Measurements from ENCODE around the gene GUCD1. TPM values are rescaled to one million over a fixed set of nuclear protein-coding genes. Genes with fewer than 3 reads are reported as not detected.

GUCD1 gene
- total and polyA plus RNA-seq, 2 of the 13 experiments (the other 11 are each of a cell fraction or from before 2014, with no cell fraction given) = 128 to 245 TPM

DNA sequence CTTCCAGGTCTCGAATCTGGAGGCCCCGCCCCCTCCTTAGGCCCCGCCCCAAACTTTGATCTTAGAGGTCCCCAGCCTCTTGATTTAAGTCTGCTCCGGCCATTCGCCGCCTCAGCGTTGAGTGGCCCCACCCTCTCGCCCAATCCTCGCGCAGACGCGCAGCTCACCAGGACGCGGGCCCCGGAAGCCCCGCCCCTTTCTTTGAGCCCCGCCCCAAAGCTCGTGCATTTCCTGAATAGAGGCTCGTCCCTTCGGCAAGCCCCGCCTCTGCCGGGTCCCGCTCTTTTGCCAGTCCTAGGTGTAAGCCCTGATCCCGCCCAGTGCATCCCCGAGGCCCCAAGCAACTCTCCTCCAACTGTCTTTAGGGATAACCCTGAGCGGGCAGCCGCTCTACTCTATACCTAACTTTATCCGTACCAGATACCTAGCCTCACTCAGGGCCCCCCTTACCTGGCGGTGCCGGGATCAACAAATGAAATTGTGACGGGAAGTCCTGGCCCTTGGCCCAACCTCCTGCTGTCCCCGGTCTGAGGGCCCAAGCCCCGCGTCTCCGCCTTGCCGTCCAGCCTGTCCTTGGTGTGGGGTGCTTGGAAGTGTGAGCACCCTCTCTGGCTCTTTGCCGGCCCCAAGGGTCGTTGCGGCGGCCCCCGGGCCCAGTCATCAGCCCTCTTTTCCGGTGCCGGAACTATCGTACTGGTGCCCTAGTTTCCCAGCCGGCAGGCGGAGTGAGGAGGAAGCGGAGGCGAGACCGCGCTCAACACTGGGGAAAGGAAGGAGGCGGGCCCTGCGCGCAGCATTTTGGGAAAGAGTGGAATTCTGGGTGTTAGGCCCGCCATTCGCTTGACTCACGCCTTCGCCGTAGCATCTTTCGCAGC is 464 bp upstream of the GUCD1 start, which contains the start of gene SNRPD3 (continued):
- TF ChIP-seq HNF4G (IDR thresholded peaks at IDR 0.05; ENCODE audit: borderline replicate concordance, low read depth, low read length) = no peak; the same call in 1 of the 2 replicates
- 0 out of 2 replicates have a peak, but pooled peaks have one; percentile 37 for TF ChIP-seq HNF4G (CRISPR knock-in tag; IDR thresholded peaks at IDR 0.05; ENCODE audit: borderline replicate concordance, low read depth)
- TF ChIP-seq NKX3-1 (CRISPR knock-in tag; IDR thresholded peaks at IDR 0.05) = 0 out of 2 replicates have a peak, but pooled peaks have one; percentile 45
- peak; percentile 93 for TF ChIP-seq ZSCAN9 (CRISPR knock-in tag; IDR thresholded peaks at IDR 0.05; ENCODE audit: borderline replicate concordance)
- TF ChIP-seq HMGA1 (CRISPR knock-in tag; conservative IDR thresholded peaks at IDR 0.05) = no peak
- TF ChIP-seq HNRNPUL1 (IDR thresholded peaks at IDR 0.05; ENCODE audit: low read depth, low read length) = no peak
- no peak for TF ChIP-seq PAWR (CRISPR knock-in tag; IDR thresholded peaks at IDR 0.05; ENCODE audit: borderline replicate concordance)
- peak; percentile 72; the same call in 1 of the 2 replicates for TF ChIP-seq ZNF331 (CRISPR knock-in tag; IDR thresholded peaks at IDR 0.05)
- TF ChIP-seq CREM (IDR thresholded peaks at IDR 0.05) = peak; percentile 83
- no peak for TF ChIP-seq CREM (CRISPR knock-in tag; IDR thresholded peaks at IDR 0.05)
- TF ChIP-seq, protein P1, sequence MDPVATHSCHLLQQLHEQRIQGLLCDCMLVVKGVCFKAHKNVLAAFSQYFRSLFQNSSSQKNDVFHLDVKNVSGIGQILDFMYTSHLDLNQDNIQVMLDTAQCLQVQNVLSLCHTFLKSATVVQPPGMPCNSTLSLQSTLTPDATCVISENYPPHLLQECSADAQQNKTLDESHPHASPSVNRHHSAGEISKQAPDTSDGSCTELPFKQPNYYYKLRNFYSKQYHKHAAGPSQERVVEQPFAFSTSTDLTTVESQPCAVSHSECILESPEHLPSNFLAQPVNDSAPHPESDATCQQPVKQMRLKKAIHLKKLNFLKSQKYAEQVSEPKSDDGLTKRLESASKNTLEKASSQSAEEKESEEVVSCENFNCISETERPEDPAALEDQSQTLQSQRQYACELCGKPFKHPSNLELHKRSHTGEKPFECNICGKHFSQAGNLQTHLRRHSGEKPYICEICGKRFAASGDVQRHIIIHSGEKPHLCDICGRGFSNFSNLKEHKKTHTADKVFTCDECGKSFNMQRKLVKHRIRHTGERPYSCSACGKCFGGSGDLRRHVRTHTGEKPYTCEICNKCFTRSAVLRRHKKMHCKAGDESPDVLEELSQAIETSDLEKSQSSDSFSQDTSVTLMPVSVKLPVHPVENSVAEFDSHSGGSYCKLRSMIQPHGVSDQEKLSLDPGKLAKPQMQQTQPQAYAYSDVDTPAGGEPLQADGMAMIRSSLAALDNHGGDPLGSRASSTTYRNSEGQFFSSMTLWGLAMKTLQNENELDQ (CRISPR knock-in tag; IDR thresholded peaks at IDR 0.05; ENCODE audit: borderline replicate concordance) = peak; percentile 89
- peak; percentile 96 for TF ChIP-seq HDAC1 (CRISPR knock-in tag; IDR thresholded peaks at IDR 0.05)
- TF ChIP-seq ZNF724P (CRISPR knock-in tag; IDR thresholded peaks at IDR 0.05; ENCODE audit: borderline replicate concordance) = peak; percentile 46; the same call in 1 of the 2 replicates
- TF ChIP-seq SP5 (CRISPR knock-in tag; IDR thresholded peaks at IDR 0.05; ENCODE audit: borderline replicate concordance, low read depth) = peak; percentile 75
- no peak for TF ChIP-seq MLLT10 (CRISPR knock-in tag; IDR thresholded peaks at IDR 0.05)
- TF ChIP-seq CERS6 (CRISPR knock-in tag; IDR thresholded peaks at IDR 0.05) = no peak
- TF ChIP-seq LCORL (IDR thresholded peaks at IDR 0.05) = peak; percentile 56; the same call in 1 of the 2 replicates
- TF ChIP-seq LCORL (CRISPR knock-in tag; IDR thresholded peaks at IDR 0.05) = no peak; the same call in 1 of the 2 replicates
- TF ChIP-seq GATA4 (IDR thresholded peaks at IDR 0.05; ENCODE audit: borderline replicate concordance, low read depth) = peak; percentile 63; the same call in 1 of the 2 replicates
- TF ChIP-seq TRIM22 (IDR thresholded peaks at IDR 0.05) = no peak
- TF ChIP-seq TERF1 (CRISPR knock-in tag; IDR thresholded peaks at IDR 0.05) = no peak
- peak; percentile 73; the same call in 1 of the 2 replicates for TF ChIP-seq HCFC1 (IDR thresholded peaks at IDR 0.05; ENCODE audit: low read depth, low read length)
- peak; percentile 83 for TF ChIP-seq PHF21A (CRISPR knock-in tag; IDR thresholded peaks at IDR 0.05)
